DOHH2 (cell line): ENCODE measurements around the gene NGDN.

ENCODE experiments used
- H3F3A ChIP-seq: fragments of 200-600 bp; sonication (generic), shearing (Covaris generic); 2 replicates; pipeline ENCODE4 v1.6.0; 2016; ENCODE audit warnings: antibody characterized with exemption, mild to moderate bottlenecking; ENCODE audit not compliant: control insufficient read depth, insufficient read depth
- H3K27ac ChIP-seq: fragments of 200-600 bp; sonication (generic); 2 replicates; pipeline ENCODE4 v1.5.1; 2014; ENCODE audit warnings: low read depth, mild to moderate bottlenecking, low read length, moderate library complexity
- H3K27me3 ChIP-seq: fragments of 200-600 bp; sonication (generic); 2 replicates; pipeline ENCODE4 v1.6.1; 2014; ENCODE audit warnings: mild to moderate bottlenecking, low read length, mixed read lengths; ENCODE audit not compliant: control insufficient read depth
- H3K36me3 ChIP-seq: fragments of 200-600 bp; sonication (generic); 2 replicates; pipeline ENCODE4 v1.6.1; 2014; ENCODE audit warnings: mild to moderate bottlenecking, low read length, moderate library complexity, mixed read lengths; ENCODE audit not compliant: control insufficient read depth
- H3K4me1 ChIP-seq: fragments of 200-600 bp; sonication (generic); 2 replicates; pipeline ENCODE4 v1.6.1; 2014; ENCODE audit warnings: mild to moderate bottlenecking, low read length, mixed read lengths; ENCODE audit not compliant: control insufficient read depth
- H3K4me2 ChIP-seq: fragments of 200-600 bp; sonication (generic); 2 replicates; pipeline ENCODE4 v1.6.0; 2014; ENCODE audit warnings: mild to moderate bottlenecking, low read length, moderate library complexity
- H3K4me3 ChIP-seq: fragments of 200-600 bp; sonication (generic); 2 replicates; pipeline ENCODE4 v1.5.1; 2014; ENCODE audit warnings: mild to moderate bottlenecking, low read length, mixed read lengths
- H3K79me2 ChIP-seq: fragments of 200-600 bp; sonication (generic); 2 replicates; pipeline ENCODE4 v1.6.1; 2014; ENCODE audit warnings: mild to moderate bottlenecking, low read length, mixed read lengths; ENCODE audit not compliant: control insufficient read depth
- H3K9me2 ChIP-seq: fragments of 200-600 bp; sonication (generic); replicated peaks from 2 replicates; pipeline ENCODE4 v1.6.1; 2014; ENCODE audit warnings: mild to moderate bottlenecking, low read length, mixed read lengths; ENCODE audit not compliant: control insufficient read depth
- H3K9me3 ChIP-seq: fragments of 200-600 bp; sonication (generic); 2 replicates; pipeline ENCODE4 v1.6.1; 2014; ENCODE audit warnings: antibody characterized with exemption, low read length, mixed read lengths; ENCODE audit not compliant: control insufficient read depth, insufficient read depth
- H4K20me1 ChIP-seq: fragments of 200-600 bp; sonication (generic); 2 replicates; pipeline ENCODE4 v1.6.0; 2014; ENCODE audit warnings: low read depth, mild to moderate bottlenecking, antibody characterized with exemption, low read length, moderate library complexity; ENCODE audit not compliant: control insufficient read depth, insufficient read depth
- CTCF ChIP-seq: fragments of 200-600 bp; sonication (generic); IDR thresholded peaks from one replicate; pipeline ENCODE4 v1.5.1; 2014; ENCODE audit warnings: antibody characterized with exemption, mild to moderate bottlenecking, low read depth, low read length; ENCODE audit not compliant: poor library complexity, severe bottlenecking
- EZH2phosphoT487 ChIP-seq: fragments of 200-600 bp; sonication (generic); IDR thresholded peaks from 2 replicates; pipeline ENCODE4 v1.6.1; 2017; ENCODE audit warnings: borderline replicate concordance, mild to moderate bottlenecking, antibody characterized with exemption, low read length, moderate library complexity, mixed read lengths

Gene NGDN

GRCh38 chr14:23524954-23525353 is 55.5 kb downstream of the NGDN start:
- Histone ChIP-seq H3F3A (no peaks in the 10 kb centered on the region), H3K4me1 (no peaks in the 10 kb centered on the region), H3K4me2 (no peak overlapping the region), H3K27ac (no peak overlapping the region), H3K36me3 (no peaks in the 10 kb centered on the region), H3K79me2 (no peaks in the 10 kb centered on the region), H3K27me3 (no peaks in the 10 kb centered on the region), H4K20me1 (no peaks in the 10 kb centered on the region), H3K9me2 (no peaks in the 10 kb centered on the region), H3K9me3 (no peaks in the 10 kb centered on the region), H3K4me3 (no peak overlapping the region)
- TF ChIP-seq CTCF = no peak
- no peak for TF ChIP-seq EZH2phosphoT487

GRCh38 chr14:23525611-23526010 is 56.1 kb downstream of the NGDN start:
- no peak for TF ChIP-seq EZH2phosphoT487
- no peak for TF ChIP-seq CTCF
- no peak overlapping the region for H3K4me3 ChIP-seq
- H4K20me1 ChIP-seq = no peaks in the 10 kb centered on the region
- no peaks in the 10 kb centered on the region for H3K79me2 ChIP-seq
- no peaks in the 10 kb centered on the region for H3F3A ChIP-seq
- H3K27ac ChIP-seq = no peak overlapping the region
- no peaks in the 10 kb centered on the region for H3K27me3 ChIP-seq
- H3K4me2 ChIP-seq = no peak overlapping the region
- H3K4me1 ChIP-seq = no peaks in the 10 kb centered on the region
- no peaks in the 10 kb centered on the region for H3K9me2 ChIP-seq
- no peaks in the 10 kb centered on the region for H3K9me3 ChIP-seq
- no peaks in the 10 kb centered on the region for H3K36me3 ChIP-seq
